C4-2B (cell line): Measurements from ENCODE around the gene KDM5A.

Experiments
- H3K27ac ChIP-seq: fragments of 450-650 bp; 2 replicates; pipeline ENCODE4 v1.5.1; 2017
- CTCF ChIP-seq: fragments of 450-650 bp; conservative IDR thresholded peaks from 2 replicates; pipeline ENCODE4 v1.5.1; 2017; ENCODE audit warnings: mild to moderate bottlenecking
- ZFX ChIP-seq: fragments of 450-650 bp; IDR thresholded peaks from 2 replicates; pipeline ENCODE4 v1.6.1; 2017

The KDM5A gene

GRCh38 chr12:234891-235415 is 154.2 kb downstream of the KDM5A start:
- no peak overlapping the region for H3K27ac ChIP-seq
- TF ChIP-seq CTCF (no peak), ZFX (no peak)

- H3K27ac ChIP-seq, result no peak overlapping the region
- TF ChIP-seq CTCF (no peak), ZFX (no peak)
These were observed 155.1 kb downstream of the KDM5A start for GRCh38 chr12:234019-234418.

- no peak for TF ChIP-seq ZFX
- TF ChIP-seq CTCF, result no peak
- H3K27ac ChIP-seq, result no peak overlapping the region
These were observed 155.5 kb downstream of the KDM5A start for GRCh38 chr12:233615-233968.

GRCh38 chr12:232731-233614 is 156.1 kb downstream of the KDM5A start:
- TF ChIP-seq ZFX (no peak), CTCF (no peak)
- no peak overlapping the region for H3K27ac ChIP-seq

- no peak overlapping the region for H3K27ac ChIP-seq
- TF ChIP-seq ZFX, result no peak
- TF ChIP-seq CTCF, result no peak
These were observed 158.0 kb downstream of the KDM5A start for GRCh38 chr12:230925-231671.
